Measurements from ENCODE around the gene CORO2B. TPM values are rescaled to one million over a fixed set of nuclear protein-coding genes. Genes with fewer than 3 reads are reported as not detected.

The CORO2B gene
- total RNA-seq, 1 experiment from 2014 or later, result 0.14 TPM

- TF ChIP-seq, protein P1, sequence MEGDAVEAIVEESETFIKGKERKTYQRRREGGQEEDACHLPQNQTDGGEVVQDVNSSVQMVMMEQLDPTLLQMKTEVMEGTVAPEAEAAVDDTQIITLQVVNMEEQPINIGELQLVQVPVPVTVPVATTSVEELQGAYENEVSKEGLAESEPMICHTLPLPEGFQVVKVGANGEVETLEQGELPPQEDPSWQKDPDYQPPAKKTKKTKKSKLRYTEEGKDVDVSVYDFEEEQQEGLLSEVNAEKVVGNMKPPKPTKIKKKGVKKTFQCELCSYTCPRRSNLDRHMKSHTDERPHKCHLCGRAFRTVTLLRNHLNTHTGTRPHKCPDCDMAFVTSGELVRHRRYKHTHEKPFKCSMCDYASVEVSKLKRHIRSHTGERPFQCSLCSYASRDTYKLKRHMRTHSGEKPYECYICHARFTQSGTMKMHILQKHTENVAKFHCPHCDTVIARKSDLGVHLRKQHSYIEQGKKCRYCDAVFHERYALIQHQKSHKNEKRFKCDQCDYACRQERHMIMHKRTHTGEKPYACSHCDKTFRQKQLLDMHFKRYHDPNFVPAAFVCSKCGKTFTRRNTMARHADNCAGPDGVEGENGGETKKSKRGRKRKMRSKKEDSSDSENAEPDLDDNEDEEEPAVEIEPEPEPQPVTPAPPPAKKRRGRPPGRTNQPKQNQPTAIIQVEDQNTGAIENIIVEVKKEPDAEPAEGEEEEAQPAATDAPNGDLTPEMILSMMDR (IDR thresholded peaks at IDR 0.05; ENCODE audit: unreplicated experiment), result no peak
- peaks cover 61% of the 10 kb centered on the region for H3K27me3 Mint-ChIP-seq (ENCODE audit: unreplicated experiment)
- H3K36me3 Mint-ChIP-seq (ENCODE audit: insufficient read depth, unreplicated experiment), result peaks cover 15% of the 10 kb centered on the region
- intact Hi-C loops (cut with micrococcal nuclease; ENCODE audit: unreplicated experiment), result no loop called here
- BruUV-seq (replicated peaks), result no TSS peak
- DNase-seq, result no peak
- no peaks in the 10 kb centered on the region for H3K9me3 Mint-ChIP-seq (ENCODE audit: low read depth, unreplicated experiment)
- H3K4me1 Mint-ChIP-seq (ENCODE audit: low read depth, unreplicated experiment), result peaks cover 14% of the 10 kb centered on the region
- H3K27ac Mint-ChIP-seq (ENCODE audit: unreplicated experiment), result no peak overlapping the region
- H3K4me3 Mint-ChIP-seq (ENCODE audit: low read depth, unreplicated experiment), result peak overlapping the region; percentile 72
- CTCF ChIA-PET, result interaction anchor here (1.3 kb wide), 1 partner anchor 31 kb away, joined by 3 read pairs; no protein-coding TSS in a partner anchor
These were observed 1.5 kb downstream of the CORO2B start for GRCh38 chr15:68580026-68580882.

DNA sequence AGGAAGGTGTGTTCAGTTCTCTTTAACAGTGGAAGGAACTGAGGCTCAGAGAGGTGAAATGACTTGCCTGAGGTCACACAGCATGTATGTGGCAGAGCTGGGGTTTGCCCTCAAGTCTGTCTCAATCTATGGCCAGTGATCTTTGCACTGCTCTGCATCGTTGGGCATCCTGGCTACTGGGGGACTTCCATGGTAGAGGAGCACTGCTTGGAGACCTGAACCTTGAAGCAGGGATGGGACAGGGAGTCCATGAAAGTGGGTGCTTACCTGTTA lies 2.0 kb downstream of the CORO2B start:
- Mint-ChIP-seq H3K27ac (ENCODE audit: unreplicated experiment) (no peak overlapping the region), H3K4me3 (ENCODE audit: low read depth, unreplicated experiment) (no peak overlapping the region), H3K4me1 (ENCODE audit: low read depth, unreplicated experiment) (peaks cover 15% of the 10 kb centered on the region), H3K9me3 (ENCODE audit: low read depth, unreplicated experiment) (no peaks in the 10 kb centered on the region), H3K36me3 (ENCODE audit: insufficient read depth, unreplicated experiment) (peaks cover 15% of the 10 kb centered on the region), H3K27me3 (ENCODE audit: unreplicated experiment) (peaks cover 57% of the 10 kb centered on the region)
- TF ChIP-seq, protein P1 (IDR thresholded peaks at IDR 0.05; ENCODE audit: unreplicated experiment), result no peak
- DNase-seq, result no peak
- CTCF ChIA-PET, result interaction anchor here (1.3 kb wide), 1 partner anchor 31 kb away, joined by 3 read pairs; no protein-coding TSS in a partner anchor
- no TSS peak for BruUV-seq (replicated peaks)
- intact Hi-C loops (cut with micrococcal nuclease; ENCODE audit: unreplicated experiment), result no loop called here

GRCh38 chr15:68581725-68582124 lies 2.9 kb downstream of the CORO2B start:
- Mint-ChIP-seq H3K4me1 (ENCODE audit: low read depth, unreplicated experiment) (peaks cover 22% of the 10 kb centered on the region), H3K36me3 (ENCODE audit: insufficient read depth, unreplicated experiment) (peaks cover 13% of the 10 kb centered on the region), H3K27ac (ENCODE audit: unreplicated experiment) (no peak overlapping the region), H3K9me3 (ENCODE audit: low read depth, unreplicated experiment) (no peaks in the 10 kb centered on the region), H3K27me3 (ENCODE audit: unreplicated experiment) (peaks cover 48% of the 10 kb centered on the region), H3K4me3 (ENCODE audit: low read depth, unreplicated experiment) (no peak overlapping the region)
- no TSS peak for BruUV-seq (replicated peaks)
- DNase-seq, result no peak
- TF ChIP-seq, protein P1 (IDR thresholded peaks at IDR 0.05; ENCODE audit: unreplicated experiment), result no peak
- intact Hi-C loops (cut with micrococcal nuclease; ENCODE audit: unreplicated experiment), result no loop called here
- CTCF ChIA-PET, result interaction anchor here (0.6 kb wide), 1 partner anchor 345 kb away, joined by 7 read pairs; no protein-coding TSS in a partner anchor

DNA sequence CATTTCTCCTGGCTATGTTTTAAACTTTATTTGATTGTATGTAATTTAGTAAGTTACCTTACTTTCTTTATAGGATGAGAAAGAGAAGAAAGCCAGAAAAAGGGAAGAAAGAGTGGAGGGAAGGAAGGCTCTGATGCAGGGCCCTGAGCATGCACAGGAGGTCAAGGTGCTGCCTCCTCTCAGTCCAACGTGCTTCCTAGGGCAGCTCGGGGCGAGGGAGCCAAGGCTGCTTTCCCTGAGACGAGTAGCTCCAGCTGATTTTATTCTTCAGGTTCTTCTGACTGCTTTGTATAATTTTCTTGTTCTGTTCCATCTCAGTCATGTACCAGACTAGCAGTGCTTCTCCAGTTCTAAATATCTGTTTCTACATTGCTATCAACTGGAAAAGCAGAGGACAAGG lies 3.4 kb downstream of the CORO2B start:
- BruUV-seq (replicated peaks), result no TSS peak
- intact Hi-C loops (cut with micrococcal nuclease; ENCODE audit: unreplicated experiment), result no loop called here
- no peak overlapping the region for H3K27ac Mint-ChIP-seq (ENCODE audit: unreplicated experiment)
- peaks cover 10% of the 10 kb centered on the region for H3K36me3 Mint-ChIP-seq (ENCODE audit: insufficient read depth, unreplicated experiment)
- H3K4me3 Mint-ChIP-seq (ENCODE audit: low read depth, unreplicated experiment), result no peak overlapping the region
- CTCF ChIA-PET, result no interaction called here
- H3K9me3 Mint-ChIP-seq (ENCODE audit: low read depth, unreplicated experiment), result no peaks in the 10 kb centered on the region
- H3K27me3 Mint-ChIP-seq (ENCODE audit: unreplicated experiment), result peaks cover 43% of the 10 kb centered on the region
- H3K4me1 Mint-ChIP-seq (ENCODE audit: low read depth, unreplicated experiment), result peaks cover 22% of the 10 kb centered on the region
- TF ChIP-seq, protein P1 (IDR thresholded peaks at IDR 0.05; ENCODE audit: unreplicated experiment), result no peak
- DNase-seq, result no peak

Measured in Calu3 (cell line).